Spleen (tissue), 7 donors: ENCODE results near the gene COX4I2.

Experiments used
- POLR2AphosphoS5 ChIP-seq, 3 donors: sonication (generic); formaldehyde crosslinking; IDR thresholded peaks; one replicate each; pipeline ENCODE4 v1.5.1; 2017; ENCODE audit warnings: antibody characterized with exemption in 3 of 3
- TF ChIP-seq, protein P1 (sequence below), 11 experiments: fragments of 200-600 bp in 7 of 11; fragments of 450-650 bp in 4 of 11; sonication (generic) in 4 of 11; IDR thresholded peaks in 8 of 11; conservative IDR thresholded peaks in 3 of 11; 1 replicate in 7 of 11; 2 replicates in 4 of 11; pipeline versions ENCODE4 v1.4.0 to v1.8.0; 2016 to 2021; ENCODE audit warnings: antibody characterized with exemption in 11 of 11, inconsistent platforms in 4 of 11, mild to moderate bottlenecking in 1 of 11
- donor health status: DM: no; HTN: no; CAD: no; lungs with moderate emphysema.
- donor health status: DM: no; HTN: no; CAD: no.
- donor health status: DM: no; HTN: no; CAD: no.

DNA sequence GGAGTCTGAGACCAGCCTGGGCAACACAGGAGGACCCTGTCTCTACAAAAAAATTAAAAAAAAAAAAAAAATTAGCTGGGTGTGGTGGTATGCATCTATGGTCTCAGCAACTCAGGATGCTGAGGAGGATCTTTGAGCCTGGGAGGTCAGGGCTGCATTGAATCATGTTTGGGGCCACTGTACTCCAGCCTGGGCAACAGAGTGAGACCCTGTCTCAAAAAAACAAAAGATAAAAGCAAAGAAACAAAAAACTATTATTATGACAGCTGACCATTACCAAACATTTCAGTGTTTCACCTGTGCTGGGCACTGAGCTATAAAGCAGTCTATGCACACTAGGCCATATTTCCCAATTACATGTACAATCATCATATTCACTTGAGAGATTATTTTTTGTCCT is 35.7 kb downstream of the COX4I2 start:
- TF ChIP-seq, protein P1, sequence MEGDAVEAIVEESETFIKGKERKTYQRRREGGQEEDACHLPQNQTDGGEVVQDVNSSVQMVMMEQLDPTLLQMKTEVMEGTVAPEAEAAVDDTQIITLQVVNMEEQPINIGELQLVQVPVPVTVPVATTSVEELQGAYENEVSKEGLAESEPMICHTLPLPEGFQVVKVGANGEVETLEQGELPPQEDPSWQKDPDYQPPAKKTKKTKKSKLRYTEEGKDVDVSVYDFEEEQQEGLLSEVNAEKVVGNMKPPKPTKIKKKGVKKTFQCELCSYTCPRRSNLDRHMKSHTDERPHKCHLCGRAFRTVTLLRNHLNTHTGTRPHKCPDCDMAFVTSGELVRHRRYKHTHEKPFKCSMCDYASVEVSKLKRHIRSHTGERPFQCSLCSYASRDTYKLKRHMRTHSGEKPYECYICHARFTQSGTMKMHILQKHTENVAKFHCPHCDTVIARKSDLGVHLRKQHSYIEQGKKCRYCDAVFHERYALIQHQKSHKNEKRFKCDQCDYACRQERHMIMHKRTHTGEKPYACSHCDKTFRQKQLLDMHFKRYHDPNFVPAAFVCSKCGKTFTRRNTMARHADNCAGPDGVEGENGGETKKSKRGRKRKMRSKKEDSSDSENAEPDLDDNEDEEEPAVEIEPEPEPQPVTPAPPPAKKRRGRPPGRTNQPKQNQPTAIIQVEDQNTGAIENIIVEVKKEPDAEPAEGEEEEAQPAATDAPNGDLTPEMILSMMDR (IDR thresholded peaks at IDR 0.05 in 8 of 11, conservative IDR thresholded peaks at IDR 0.05 in 3 of 11) = no peak
- TF ChIP-seq POLR2AphosphoS5 (IDR thresholded peaks at IDR 0.05) = no peak
